PC-3 (cell line): ENCODE results near the gene ALS2CL.

Experiments
- EZH2phosphoT487 ChIP-seq: fragments of 300-600 bp; sonication (generic); IDR thresholded peaks from 2 replicates; pipeline ENCODE4 v1.6.1; 2018; ENCODE audit warnings: mild to moderate bottlenecking, antibody characterized with exemption, low read length, borderline replicate concordance
- TF ChIP-seq, protein P1 (sequence below): fragments of 300-600 bp; sonication (generic); conservative IDR thresholded peaks from 2 replicates; pipeline ENCODE4 v1.5.1; 2017; ENCODE audit warnings: antibody characterized with exemption, low read depth, mild to moderate bottlenecking, low read length

- TF ChIP-seq, protein P1, sequence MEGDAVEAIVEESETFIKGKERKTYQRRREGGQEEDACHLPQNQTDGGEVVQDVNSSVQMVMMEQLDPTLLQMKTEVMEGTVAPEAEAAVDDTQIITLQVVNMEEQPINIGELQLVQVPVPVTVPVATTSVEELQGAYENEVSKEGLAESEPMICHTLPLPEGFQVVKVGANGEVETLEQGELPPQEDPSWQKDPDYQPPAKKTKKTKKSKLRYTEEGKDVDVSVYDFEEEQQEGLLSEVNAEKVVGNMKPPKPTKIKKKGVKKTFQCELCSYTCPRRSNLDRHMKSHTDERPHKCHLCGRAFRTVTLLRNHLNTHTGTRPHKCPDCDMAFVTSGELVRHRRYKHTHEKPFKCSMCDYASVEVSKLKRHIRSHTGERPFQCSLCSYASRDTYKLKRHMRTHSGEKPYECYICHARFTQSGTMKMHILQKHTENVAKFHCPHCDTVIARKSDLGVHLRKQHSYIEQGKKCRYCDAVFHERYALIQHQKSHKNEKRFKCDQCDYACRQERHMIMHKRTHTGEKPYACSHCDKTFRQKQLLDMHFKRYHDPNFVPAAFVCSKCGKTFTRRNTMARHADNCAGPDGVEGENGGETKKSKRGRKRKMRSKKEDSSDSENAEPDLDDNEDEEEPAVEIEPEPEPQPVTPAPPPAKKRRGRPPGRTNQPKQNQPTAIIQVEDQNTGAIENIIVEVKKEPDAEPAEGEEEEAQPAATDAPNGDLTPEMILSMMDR, result no peak
- no peak for TF ChIP-seq EZH2phosphoT487
Observed at GRCh38 chr3:46709721-46710120, 16.2 kb upstream of the ALS2CL start.
